Neural progenitor cell (in vitro differentiated cells): ENCODE results near the gene KIF16B.

Source experiments
- CTCF ChIP-seq: fragments of 200-600 bp; sonication (generic); IDR thresholded peaks from 2 replicates; pipeline ENCODE4 v1.5.1; 2017; ENCODE audit warnings: antibody characterized with exemption, mild to moderate bottlenecking
- EZH2phosphoT487 ChIP-seq: fragments of 200-600 bp; sonication (generic); IDR thresholded peaks from 2 replicates; pipeline ENCODE4 v1.6.1; 2017; ENCODE audit warnings: antibody characterized with exemption

- TF ChIP-seq CTCF (no peak), EZH2phosphoT487 (no peak)
Observed at GRCh38 chr20:16314748-16315159, 258.5 kb downstream of the KIF16B start.
